HG02588 (cell line): ENCODE data around the gene PIM3.

Experiments
- ATAC-seq: cut with Tn5 transposase; IDR thresholded peaks from one replicate; pipeline ENCODE4 v1.9.1; 2021; ENCODE audit warnings: mild to moderate bottlenecking, moderate library complexity; ENCODE audit not compliant: unreplicated experiment

PIM3 gene

DNA sequence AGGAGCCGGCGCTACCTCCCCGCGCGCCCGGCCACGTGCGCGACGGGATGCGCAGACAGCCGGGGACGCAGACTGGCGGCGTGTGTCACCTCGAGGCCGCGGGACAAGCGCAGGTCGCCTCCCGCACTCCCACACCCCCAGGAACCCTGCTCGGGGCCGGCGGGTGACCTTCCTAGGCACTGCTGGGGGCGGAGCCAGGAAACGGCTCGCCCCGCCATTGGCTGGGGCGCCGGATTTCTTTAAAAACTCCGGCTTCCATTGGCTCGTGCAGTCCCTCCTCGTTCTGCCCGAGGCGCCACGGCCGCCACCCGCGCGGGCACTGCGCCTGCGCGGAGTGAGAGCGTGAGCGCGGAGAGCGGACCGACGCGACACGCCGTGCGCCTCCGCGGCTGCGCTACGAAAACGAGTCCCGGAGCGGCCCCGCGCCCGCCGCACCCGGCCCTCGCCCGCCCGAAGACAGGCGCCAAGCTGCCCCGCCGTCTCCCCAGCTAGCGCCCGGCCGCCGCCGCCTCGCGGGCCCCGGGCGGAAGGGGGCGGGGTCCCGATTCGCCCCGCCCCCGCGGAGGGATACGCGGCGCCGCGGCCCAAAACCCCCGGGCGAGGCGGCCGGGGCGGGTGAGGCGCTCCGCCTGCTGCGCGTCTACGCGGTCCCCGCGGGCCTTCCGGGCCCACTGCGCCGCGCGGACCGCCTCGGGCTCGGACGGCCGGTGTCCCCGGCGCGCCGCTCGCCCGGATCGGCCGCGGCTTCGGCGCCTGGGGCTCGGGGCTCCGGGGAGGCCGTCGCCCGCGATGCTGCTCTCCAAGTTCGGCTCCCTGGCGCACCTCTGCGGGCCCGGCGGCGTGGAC is at the start of gene PIM3:
Gene PIM3, plus strand, starts transcription at position 614 of the 846 bp plus-strand sequence. Its CDS starts 176 bp downstream, at position 790.
- ATAC-seq = peak; percentile 56

DNA sequence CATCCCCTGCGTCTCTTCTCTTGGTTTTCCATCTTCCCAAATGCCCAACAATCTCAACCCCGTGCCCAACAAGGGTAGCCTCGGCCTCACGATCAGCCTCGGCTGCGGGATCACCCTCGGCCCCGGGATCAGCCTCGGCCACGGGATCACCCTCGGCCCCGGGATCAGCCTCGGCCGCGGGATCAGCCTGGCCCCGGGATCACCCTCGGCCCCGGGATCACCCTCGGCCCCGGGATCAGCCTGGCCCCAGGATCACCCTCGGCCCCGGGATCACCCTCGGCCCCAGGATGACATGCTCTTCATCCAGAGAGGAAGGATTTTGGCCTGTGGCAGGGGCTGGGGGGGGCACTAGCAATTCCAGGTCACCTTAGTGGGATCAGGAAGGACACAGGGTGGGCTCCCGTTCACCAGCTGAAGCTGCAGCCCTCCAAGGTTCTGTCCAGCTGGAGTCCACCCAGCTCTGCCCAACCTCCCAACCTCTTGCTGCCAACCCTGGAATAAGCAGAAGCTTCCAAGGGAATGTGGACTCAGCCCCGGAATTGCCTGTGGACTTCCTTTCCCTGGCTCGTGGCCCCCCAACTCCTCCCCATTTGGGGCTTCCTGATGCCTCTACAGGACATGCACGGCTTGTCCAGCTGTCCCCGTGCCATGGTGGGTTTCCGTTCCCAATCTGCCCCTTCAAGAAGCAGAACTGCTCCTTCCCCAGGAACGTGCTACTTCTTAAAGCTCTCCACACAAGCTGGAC is 48.5 kb upstream of the PIM3 start:
- ATAC-seq = no peak

DNA sequence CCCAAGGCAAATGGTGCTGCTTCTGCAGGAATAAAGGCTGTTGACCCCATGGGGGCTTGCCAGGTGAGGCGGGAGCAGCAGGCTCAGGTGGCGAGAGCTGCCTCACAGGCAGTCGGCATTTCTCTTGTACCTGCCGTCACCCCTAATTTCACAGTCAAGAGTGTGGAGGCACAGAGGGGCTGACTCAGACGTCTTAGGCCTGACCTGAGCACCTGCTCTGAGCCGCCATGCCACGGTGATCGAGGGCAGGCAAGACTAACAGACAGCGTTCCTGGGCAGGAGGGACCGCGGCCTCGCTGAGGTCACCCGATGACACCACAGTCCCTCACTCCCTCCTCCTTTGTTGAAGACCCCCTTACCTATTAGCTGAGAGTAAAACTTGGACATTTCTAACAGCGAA is 47.5 kb upstream of the PIM3 start:
- no peak for ATAC-seq

DNA sequence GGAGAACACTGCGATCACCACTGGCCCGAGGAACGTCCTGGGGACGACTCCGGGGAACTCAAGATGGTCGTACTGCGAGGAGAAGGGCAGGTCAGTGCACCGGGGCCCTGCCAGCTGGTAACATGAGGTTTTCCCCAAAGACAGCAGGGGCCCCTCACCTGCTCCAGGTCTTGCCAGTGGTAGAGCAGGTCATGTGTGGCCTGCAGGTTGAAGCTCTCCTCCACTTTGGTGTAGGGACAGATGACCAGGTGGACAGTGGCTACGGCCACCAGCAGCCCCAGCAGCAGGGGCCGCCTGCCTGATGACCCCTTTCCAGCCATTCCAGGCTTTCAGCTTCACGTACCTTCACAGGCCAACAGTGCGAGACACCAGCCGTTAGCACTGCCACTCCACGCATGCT is 47.1 kb upstream of the PIM3 start:
- ATAC-seq = no peak

DNA sequence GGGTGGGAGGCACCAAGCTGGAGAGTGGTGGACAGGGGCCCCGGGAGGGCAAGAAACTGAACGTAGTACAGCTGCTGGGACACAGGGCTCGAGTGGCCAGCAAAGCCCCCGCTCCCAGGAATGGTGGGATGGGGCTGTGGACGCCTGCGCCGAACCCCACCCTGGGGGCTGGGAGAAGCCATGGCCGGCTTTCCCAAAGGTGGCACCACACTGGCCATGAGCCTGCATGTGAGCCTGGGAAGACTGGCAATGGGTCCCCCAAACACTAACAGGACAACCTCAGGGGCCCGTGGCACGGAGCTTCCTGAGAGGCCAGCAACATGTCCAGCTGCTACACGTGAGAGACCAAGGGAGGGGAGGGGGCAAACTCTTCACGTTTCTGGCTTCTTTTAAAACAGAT is 46.3 kb upstream of the PIM3 start:
- ATAC-seq = no peak

DNA sequence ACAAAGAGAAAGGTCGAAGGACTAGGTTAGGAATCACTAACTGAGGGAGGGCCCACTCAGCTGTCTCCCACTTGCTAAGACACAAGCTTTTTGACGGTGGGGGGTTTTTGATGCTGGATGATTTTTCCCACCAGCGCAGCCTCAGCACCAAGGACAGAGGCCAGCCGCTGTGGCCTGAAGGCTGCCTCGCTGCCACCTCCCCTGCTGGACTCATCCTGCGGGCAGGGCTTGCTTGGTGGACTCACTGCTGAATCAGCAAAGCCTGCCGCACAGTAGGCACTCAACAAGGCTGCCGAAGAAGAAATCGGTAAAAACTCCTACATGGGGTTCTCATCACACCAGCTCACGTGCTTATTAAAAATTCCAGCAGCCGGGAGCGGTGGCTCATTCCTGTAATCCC is 45.0 kb upstream of the PIM3 start:
- ATAC-seq = no peak

DNA sequence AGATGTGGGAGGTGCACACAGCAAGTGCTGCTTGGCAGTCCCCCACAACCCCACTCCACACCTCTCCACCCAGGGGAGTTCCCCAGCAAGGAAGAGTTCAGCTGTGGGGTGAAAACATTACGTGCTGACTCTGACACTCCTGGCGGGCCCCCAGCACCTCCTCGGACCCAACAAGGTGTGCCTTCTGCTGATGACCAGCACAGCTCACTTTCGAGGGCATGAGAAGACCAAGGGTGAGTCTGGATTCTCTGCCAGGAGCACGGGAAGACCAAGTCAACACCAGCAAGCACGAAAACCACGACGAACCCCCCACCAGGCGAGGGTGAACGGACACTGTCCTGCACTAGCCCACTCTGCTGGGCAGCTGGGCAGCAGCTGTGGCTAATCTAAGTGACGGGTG is 43.7 kb upstream of the PIM3 start:
- ATAC-seq = no peak

DNA sequence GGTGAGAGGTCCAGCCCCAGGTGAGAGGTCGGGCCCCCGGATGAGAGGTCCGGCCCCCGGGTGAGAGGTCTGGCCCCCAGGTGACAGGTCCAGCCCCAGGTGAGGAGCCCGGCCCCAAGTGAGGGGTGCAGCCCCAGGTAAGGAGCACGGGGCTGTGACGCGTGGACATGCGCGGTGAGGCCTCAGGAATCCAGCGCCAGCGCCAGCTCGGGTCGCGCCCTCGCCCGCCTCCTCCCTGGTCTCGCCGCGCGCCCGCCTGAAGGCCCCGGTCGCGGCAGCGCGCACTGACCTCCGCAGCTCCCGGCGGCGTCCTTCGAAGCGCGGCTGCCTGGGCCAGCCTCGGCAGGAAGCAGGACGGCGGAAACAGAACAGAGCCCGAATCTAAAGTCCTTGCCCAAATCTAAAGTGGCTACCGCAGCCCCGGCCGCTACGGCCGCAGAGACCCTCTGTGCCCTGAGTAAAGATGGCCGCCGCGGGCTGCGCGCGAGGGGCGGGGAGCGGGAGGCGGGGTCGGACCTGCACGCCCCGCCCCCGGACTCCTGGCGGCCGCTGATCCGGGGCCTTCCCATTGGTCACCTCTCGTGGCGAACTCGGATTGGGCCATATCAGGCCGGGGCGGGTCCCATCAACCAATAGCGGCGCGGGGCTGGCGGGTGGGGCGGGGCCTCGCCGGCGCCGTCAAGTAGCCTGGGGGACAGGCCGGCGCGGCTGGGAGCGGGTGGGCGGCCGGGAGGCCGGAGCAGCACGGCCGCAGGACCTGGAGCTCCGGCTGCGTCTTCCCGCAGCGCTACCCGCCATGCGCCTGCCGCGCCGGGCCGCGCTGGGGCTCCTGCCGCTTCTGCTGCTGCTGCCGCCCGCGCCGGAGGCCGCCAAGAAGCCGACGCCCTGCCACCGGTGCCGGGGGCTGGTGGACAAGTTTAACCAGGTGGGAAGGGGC is 42.3 kb upstream of the PIM3 start, which contains the start of the genes ALG12 and CRELD2:
Gene ALG12, minus strand, starts transcription at position 465 of the 937 bp plus-strand sequence. CDS start 4,673 bp downstream, outside the sequence.
Gene CRELD2, plus strand, starts transcription at position 661 of the 937 bp plus-strand sequence. Its CDS starts 136 bp downstream, at position 797.
- ATAC-seq = peak; percentile 86

DNA sequence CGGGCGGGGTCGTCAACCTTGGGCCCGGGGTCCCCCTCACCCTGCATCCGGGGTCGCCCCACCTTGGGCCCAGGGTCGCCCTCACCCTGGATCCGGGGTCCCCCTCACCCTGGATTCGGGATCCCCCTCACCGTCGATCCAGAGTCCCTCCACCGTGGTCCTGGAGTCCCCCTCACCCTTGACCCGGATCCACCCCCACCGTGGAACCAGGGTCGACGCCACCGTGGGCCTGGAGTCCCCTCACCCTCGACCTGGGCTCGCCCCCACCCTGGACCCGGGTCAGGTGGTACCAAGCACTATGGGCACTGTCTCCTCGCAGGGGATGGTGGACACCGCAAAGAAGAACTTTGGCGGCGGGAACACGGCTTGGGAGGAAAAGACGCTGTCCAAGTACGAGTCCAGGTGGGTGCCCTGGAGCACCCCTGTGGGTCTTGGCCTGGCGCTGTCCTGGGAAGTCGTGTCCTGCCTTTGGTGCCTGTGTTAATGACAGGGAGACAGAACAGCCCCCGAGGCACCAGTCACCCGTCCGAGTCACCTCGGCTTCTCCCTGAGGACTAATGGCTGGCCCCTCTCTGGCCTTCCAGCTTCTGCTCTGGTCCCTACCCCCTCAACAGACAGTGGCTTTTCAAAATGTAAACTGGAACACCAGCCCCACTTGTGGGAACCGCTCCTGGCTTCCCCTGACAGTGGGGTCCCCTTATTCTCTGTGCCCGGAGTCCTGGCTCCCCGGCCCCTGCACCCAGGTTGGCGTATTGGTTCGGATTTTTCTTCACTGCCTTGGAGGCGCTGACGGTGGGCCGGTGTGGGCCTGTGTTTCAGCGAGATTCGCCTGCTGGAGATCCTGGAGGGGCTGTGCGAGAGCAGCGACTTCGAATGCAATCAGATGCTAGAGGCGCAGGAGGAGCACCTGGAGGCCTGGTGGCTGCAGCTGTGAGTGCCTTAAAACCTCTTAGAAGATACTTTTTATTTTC is 41.4 kb upstream of the PIM3 start:
- ATAC-seq = no peak

DNA sequence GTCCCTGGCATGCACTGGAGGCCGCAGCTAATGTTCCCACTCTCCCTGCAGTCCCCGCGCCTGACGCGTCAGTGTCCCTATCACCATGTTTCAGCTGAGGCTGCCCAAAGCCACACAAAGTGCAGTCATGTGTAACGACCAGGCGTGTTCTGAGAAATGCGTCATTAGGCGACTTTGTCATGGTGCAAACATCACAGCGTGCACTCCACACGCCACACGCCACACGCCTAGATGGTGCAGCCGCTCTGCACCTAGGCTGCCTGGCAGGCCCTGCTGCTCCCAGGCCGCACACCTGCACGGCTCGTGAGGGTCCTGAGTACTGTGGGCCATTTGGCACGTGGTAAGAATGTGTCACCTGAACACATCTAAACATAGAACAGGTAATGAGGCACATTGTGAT is 39.7 kb upstream of the PIM3 start:
- no peak for ATAC-seq

DNA sequence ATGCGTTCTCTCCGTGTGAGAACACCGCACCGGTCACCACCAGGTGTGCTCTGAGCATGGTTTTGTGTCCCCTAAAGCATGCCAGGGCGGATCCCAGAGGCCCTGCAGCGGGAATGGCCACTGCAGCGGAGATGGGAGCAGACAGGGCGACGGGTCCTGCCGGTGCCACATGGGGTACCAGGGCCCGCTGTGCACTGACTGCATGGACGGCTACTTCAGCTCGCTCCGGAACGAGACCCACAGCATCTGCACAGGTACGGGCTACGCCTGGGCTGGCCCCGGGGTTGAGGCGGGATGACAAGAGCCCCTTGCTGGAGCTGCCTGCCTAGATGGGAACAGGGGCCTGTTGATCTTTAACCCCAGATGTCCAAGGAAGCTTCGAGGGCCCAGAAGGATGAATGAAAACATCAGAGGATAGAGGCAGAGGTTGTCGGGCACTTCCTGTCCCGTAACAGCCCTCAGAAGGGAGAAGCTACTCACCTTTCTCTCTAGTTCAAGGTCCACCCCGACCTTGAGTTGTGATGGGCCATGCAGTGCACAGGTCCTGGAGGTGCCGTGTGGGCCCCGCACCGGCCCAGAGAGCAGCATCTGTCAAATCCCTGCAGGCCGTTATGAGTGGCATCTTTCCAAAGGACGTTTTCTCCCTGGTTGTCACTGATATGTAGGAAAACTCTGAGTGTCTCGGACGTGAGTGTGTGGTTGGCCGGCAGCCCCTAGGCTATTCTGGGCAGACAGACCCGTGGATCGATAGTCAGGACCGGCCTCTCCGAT is 38.9 kb upstream of the PIM3 start:
- ATAC-seq = no peak

DNA sequence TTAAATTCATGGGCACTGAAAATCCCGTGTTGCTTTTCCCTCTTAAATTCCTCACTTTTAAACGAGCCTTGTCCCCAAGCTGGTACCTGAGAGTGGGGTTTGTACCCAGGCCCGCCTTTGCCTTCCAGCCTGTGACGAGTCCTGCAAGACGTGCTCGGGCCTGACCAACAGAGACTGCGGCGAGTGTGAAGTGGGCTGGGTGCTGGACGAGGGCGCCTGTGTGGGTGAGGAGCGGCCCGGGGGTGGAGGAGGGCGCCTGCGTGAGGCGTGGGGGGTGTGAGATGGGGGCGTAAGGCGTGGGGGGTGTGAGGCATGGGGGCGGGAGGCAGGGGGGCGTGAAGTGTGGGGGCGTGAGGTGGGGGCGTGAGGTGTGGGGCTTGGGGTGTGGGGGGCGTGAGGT is 38.1 kb upstream of the PIM3 start:
- no peak for ATAC-seq

DNA sequence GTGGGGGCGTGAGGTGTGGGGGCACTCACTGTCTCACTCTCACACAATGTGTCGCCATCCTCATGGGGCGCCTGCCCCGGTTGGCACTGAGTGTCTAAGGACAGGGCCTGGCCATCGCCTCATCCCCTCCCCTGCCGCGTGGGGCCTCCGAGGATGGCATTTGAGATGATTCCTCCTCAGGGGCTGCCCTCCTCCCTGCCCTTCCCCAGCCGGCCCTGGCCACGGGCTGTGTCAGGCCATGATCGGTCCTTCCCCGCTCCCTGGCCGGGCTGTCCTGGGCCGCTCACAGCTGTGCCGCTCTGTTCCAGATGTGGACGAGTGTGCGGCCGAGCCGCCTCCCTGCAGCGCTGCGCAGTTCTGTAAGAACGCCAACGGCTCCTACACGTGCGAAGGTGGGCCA is 37.6 kb upstream of the PIM3 start:
- no peak for ATAC-seq

DNA sequence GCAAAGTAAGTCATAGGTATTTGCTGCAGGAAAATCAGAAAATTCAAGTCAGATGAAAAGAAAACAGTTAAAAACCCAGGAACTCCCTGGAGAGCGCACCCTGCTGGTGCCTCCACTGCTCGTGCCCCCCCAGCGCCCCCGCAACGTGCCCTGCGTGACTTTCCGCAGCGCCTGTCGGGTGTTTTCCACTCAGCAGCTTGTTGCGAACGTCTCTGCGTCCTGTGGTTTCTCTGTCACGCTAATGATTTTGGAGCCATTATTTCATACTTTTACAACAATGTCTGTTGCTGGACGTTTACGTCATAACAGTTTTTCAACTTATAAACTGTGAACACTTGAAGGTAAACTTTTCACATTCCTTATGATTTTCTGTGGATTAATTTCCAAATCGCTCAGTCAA is 37.1 kb upstream of the PIM3 start:
- no peak for ATAC-seq

DNA sequence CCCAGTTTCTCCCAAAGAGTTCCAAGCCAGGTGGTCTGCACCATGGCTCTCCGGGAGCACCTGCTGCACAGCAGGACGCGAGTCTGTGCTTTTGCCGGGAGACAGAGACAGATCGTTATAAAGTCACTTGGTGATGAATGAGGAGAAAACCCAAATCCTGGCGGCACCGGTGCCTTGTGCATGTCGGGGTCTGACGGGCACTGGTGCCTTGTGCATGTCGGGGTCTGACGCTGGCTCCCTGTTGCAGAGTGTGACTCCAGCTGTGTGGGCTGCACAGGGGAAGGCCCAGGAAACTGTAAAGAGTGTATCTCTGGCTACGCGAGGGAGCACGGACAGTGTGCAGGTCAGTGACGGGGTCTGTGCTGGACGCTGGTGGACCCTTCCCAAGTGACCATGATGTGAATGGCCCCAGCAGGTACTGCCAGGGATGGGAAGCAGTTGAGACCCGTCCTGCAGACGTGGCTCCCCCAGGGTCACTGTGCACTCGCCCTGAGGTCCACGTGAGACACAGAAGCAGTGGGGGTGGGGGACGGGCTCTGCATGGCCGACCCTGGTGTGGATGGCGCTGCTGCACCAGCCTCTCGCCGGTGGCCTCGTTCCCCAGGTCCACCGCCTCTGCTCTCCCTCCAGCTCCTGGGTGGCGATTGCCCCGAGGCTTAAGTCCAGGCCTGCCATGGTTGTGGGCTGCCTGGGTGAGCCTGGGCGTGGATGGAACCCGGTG is 36.3 kb upstream of the PIM3 start:
- ATAC-seq = no peak

DNA sequence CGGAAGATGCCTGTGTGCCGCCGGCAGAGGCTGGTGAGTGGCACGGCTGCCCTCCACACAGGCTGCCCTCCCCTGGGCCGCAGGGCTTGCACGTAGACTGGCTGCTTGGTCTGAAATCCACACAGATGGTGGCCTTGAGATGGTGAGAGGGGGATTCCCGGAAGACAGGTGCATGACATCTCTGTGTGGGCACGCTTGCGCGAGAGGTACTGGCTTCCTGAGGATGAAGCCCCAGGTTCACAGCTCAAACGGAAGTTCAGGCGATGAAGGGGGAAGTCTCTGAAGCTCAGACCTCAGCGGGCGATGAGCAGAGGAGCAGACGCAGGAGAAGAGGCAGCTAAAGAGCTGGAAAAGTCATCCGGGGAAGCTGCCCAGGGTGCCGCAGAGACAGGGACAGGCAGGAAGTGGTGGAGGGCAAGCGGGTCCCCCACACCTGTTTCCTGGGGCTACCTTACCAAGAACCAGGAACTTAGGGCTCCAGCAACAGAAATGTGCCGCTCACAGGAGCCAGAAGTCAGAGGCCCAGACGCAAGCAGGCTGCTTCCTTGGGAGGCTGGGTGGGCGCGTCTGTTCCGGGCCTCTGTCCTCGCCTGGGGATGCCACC is 34.9 kb upstream of the PIM3 start:
- no peak for ATAC-seq

DNA sequence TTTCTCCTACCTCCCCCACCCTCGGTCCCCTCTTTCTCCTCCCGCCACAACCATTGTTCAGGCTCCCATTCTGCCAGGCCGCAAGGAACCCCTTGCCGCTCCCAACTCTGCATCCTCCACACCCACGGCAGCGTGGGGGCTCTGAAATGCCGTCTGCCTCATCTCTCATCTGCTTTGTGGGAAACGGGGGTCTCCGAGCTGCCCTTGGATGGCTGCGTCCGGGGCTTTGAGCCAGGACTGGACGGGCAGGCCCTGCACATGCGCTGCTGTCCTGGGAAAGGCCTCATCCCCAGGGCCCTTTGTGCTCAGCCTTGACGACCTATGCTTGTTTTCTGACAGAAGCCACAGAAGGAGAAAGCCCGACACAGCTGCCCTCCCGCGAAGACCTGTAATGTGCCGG is 33.7 kb upstream of the PIM3 start:
- ATAC-seq = no peak
